HCT116 (cell line): ENCODE data around the gene PIK3R1. TPM values are rescaled to one million over a fixed set of nuclear protein-coding genes. Genes with fewer than 3 reads are reported as not detected.

Experiments used
- ATAC-seq: fragments of 200-7000 bp; cut with Tn5 transposase; 2 replicates; pipeline ENCODE4 v1.9.1; 2020; ENCODE audit warnings: mild to moderate bottlenecking, moderate library complexity
- BruUV-seq: library from RNA; stranded (reverse); fragments of 400-500 nt; replicated peaks from 2 replicates; lab custom pipeline; 2021; lab: Mats Ljungman, UMichigan
- CTCF ChIA-PET: fragments of 300-600 bp; sonication (Branson Sonifier 250); formaldehyde crosslinking; loops from one replicate; lab custom pipeline; 2021; ENCODE audit warnings: antibody characterized with exemption; lab: Charles Lee
- POLR2A ChIA-PET: fragments of 300-600, 350-600 bp; sonication (Branson Sonifier 250); formaldehyde crosslinking; loops from one replicate; lab custom pipeline; 2021; ENCODE audit warnings: antibody characterized with exemption; lab: Charles Lee
- RAD21 ChIA-PET, 2 experiments: fragments of 300-600 bp; sonication (Branson Sonifier 250); formaldehyde crosslinking; loops; one replicate each; lab custom pipeline; 2023; ENCODE audit warnings: low total read pairs in 2 of 2; ENCODE audit not compliant: uncharacterized antibody in 2 of 2, unreplicated experiment in 2 of 2, low non-redundant PET in 1 of 2; lab: Charles Lee
- DNase-seq: peaks from one replicate; pipeline ENCODE4 v3.0.0-alpha.2; 2010; ENCODE audit warnings: low read depth, low spot score
- H2AFZ ChIP-seq: fragments of 200-600 bp; shearing (Covaris generic), sonication (generic); 2 replicates; pipeline ENCODE4 v1.6.1; 2017; ENCODE audit warnings: low read depth, mixed run types, mixed read lengths, antibody characterized with exemption, low read length; ENCODE audit not compliant: poor library complexity, severe bottlenecking
- H3K27ac ChIP-seq: 2 replicates; pipeline ENCODE4 v1.5.1; 2012; ENCODE audit warnings: low read depth, low read length
- H3K27me3 ChIP-seq: fragments of 200-600 bp; sonication (generic); 2 replicates; pipeline ENCODE4 v1.6.1; 2016; ENCODE audit warnings: mixed run types, low read length, mixed read lengths; ENCODE audit not compliant: insufficient read depth
- H3K36me3 ChIP-seq, 2 experiments: fragments of 200-500 bp in 1 of 2; fragments of 200-600 bp in 1 of 2; sonication (Bioruptor generic) in 1 of 2; sonication (generic) in 1 of 2; 2 replicates each; pipeline versions ENCODE4 v1.5.1 to v1.6.1; 2014 to 2016; ENCODE audit warnings: low read length in 2 of 2, inconsistent platforms in 1 of 2, mixed read lengths in 1 of 2, mixed run types in 1 of 2; ENCODE audit not compliant: insufficient read depth in 2 of 2, control insufficient read depth in 1 of 2
- H3K4me1 ChIP-seq, 2 experiments: fragments of 200-600 bp in 1 of 2; sonication (generic) in 1 of 2; 2 replicates each; pipeline versions ENCODE4 v1.5.1 to v1.6.1; 2012 to 2017; ENCODE audit warnings: low read length in 2 of 2, inconsistent platforms in 1 of 2, mild to moderate bottlenecking in 1 of 2, mixed read lengths in 1 of 2, mixed run types in 1 of 2, moderate library complexity in 1 of 2; ENCODE audit not compliant: insufficient read depth in 2 of 2, control insufficient read depth in 1 of 2
- H3K4me2 ChIP-seq: fragments of 200-600 bp; sonication (generic); 2 replicates; pipeline ENCODE4 v1.6.1; 2017; ENCODE audit warnings: mixed run types, low read length, mixed read lengths
- H3K4me3 ChIP-seq, 2 experiments: fragments of 200-600 bp in 1 of 2; sonication (generic) in 1 of 2; replicated peaks in 1 of 2; 2 replicates each; pipeline ENCODE4 v1.5.1; 2011 to 2016; ENCODE audit warnings: low read length in 2 of 2, control low read depth in 1 of 2, low read depth in 1 of 2, mild to moderate bottlenecking in 1 of 2, mixed read lengths in 1 of 2, mixed run types in 1 of 2
- H3K79me2 ChIP-seq: fragments of 200-600 bp; sonication (generic); 2 replicates; pipeline ENCODE4 v1.6.1; 2017; ENCODE audit warnings: mild to moderate bottlenecking, mixed run types, low read length, moderate library complexity, mixed read lengths; ENCODE audit not compliant: insufficient read depth
- H3K9ac ChIP-seq: fragments of 200-600 bp; sonication (generic); 2 replicates; pipeline ENCODE4 v1.6.1; 2016; ENCODE audit warnings: low read length, mixed read lengths
- H3K9me2 ChIP-seq: fragments of 200-600 bp; sonication (generic), shearing (Covaris generic); 2 replicates; pipeline ENCODE4 v1.6.1; 2017; ENCODE audit warnings: mixed run types, mild to moderate bottlenecking, moderate library complexity; ENCODE audit not compliant: insufficient read depth
- H3K9me3 ChIP-seq, 2 experiments: fragments of 200-500 bp in 1 of 2; fragments of 200-600 bp in 1 of 2; sonication (Bioruptor generic) in 1 of 2; sonication (generic) in 1 of 2; 2 replicates each; pipeline ENCODE4 v1.6.1; 2014 to 2017; ENCODE audit warnings: low read length in 2 of 2, mixed read lengths in 2 of 2, inconsistent platforms in 1 of 2, low read depth in 1 of 2, mild to moderate bottlenecking in 1 of 2, mixed run types in 1 of 2, moderate library complexity in 1 of 2; ENCODE audit not compliant: control insufficient read depth in 1 of 2, insufficient read depth in 1 of 2
- H4K20me1 ChIP-seq: fragments of 200-600 bp; sonication (generic), shearing (Covaris generic); 2 replicates; pipeline ENCODE4 v1.6.1; 2017; ENCODE audit warnings: mixed run types, mild to moderate bottlenecking, moderate library complexity; ENCODE audit not compliant: insufficient read depth
- CBX3 ChIP-seq: IDR thresholded peaks from 2 replicates; pipeline ENCODE4 v1.6.1; 2012; ENCODE audit warnings: low read depth
- CEBPB ChIP-seq: IDR thresholded peaks from 2 replicates; pipeline ENCODE4 v1.6.1; 2012; ENCODE audit warnings: low read depth
- EGR1 ChIP-seq: IDR thresholded peaks from 2 replicates; pipeline ENCODE4 v1.6.1; 2012; ENCODE audit warnings: low read depth
- FOSL1 ChIP-seq: IDR thresholded peaks from 2 replicates; pipeline ENCODE4 v1.6.1; 2012; ENCODE audit warnings: low read depth
- RAD21 ChIP-seq: IDR thresholded peaks from 2 replicates; pipeline ENCODE4 v1.6.1; 2012; ENCODE audit warnings: low read depth, mild to moderate bottlenecking
- SP1 ChIP-seq: IDR thresholded peaks from 2 replicates; pipeline ENCODE4 v1.6.1; 2012; ENCODE audit warnings: low read depth
- SRF ChIP-seq: IDR thresholded peaks from 2 replicates; pipeline ENCODE4 v1.6.1; 2012; ENCODE audit warnings: low read depth
- TCF7L2 ChIP-seq: IDR thresholded peaks from 2 replicates; pipeline ENCODE4 v1.7.0; 2011; ENCODE audit warnings: borderline replicate concordance, inconsistent platforms; ENCODE audit not compliant: insufficient read depth, insufficient read length; ENCODE audit errors: extremely low read depth
- YY1 ChIP-seq: IDR thresholded peaks from 2 replicates; pipeline ENCODE4 v1.6.1; 2011; ENCODE audit warnings: low read length, low read depth, moderate library complexity, mild to moderate bottlenecking; ENCODE audit not compliant: insufficient replicate concordance; ENCODE audit errors: extremely low read depth
- intact Hi-C: fragments of 100-400 bp; cut with micrococcal nuclease; formaldehyde crosslinking; loops from 2 replicates; pipeline ENCODE4 v1.10.0; 2022
- total RNA-seq: library from RNA; stranded (reverse); gene quantifications from one replicate; pipeline ENCODE4 v1.2.1, GENCODE V29; 2021; ENCODE audit not compliant: unreplicated experiment

Gene PIK3R1
- total RNA-seq, 1 experiment from 2014 or later: 7.2 TPM

- no TSS peak for BruUV-seq
- DNase-seq (no peak), ATAC-seq (no peak)
- Histone ChIP-seq H3K9me3 (no peaks in the 10 kb centered on the region), H3K4me1 (peaks cover 0 to 8% of the 10 kb centered on the region in 2 experiments; a peak in 2 of 4 replicates), H3K4me3 (no peak overlapping the region), H3K9me2 (no peaks in the 10 kb centered on the region), H3K27ac (no peak overlapping the region), H4K20me1 (no peaks in the 10 kb centered on the region), H3K4me2 (no peak overlapping the region), H3K9ac (no peak overlapping the region), H3K27me3 (no peaks in the 10 kb centered on the region), H3K36me3 (no peaks in the 10 kb centered on the region), H3K79me2 (no peaks in the 10 kb centered on the region), H2AFZ (no peak overlapping the region)
- intact Hi-C loops: no loop called here
- ChIA-PET POLR2A (no interaction called here), RAD21 (no interaction called here), CTCF (interaction anchor here (1.0 kb wide), 1 partner anchor 13 kb away, joined by 3 read pairs; no protein-coding TSS in a partner anchor)
- TF ChIP-seq EGR1: no peak
- no peak for TF ChIP-seq RAD21
- TF ChIP-seq TCF7L2: no peak
- TF ChIP-seq SP1: no peak
These were observed 58.3 kb downstream of the PIK3R1 start for GRCh38 chr5:68273717-68274409.

- no peak overlapping the region for H2AFZ ChIP-seq
- H4K20me1 ChIP-seq: no peaks in the 10 kb centered on the region
- no TSS peak for BruUV-seq
- intact Hi-C loops: no loop called here
- H3K79me2 ChIP-seq: no peaks in the 10 kb centered on the region
- ATAC-seq (no peak), DNase-seq (no peak)
- H3K9me2 ChIP-seq: no peaks in the 10 kb centered on the region
- RAD21 ChIA-PET: no interaction called here
- H3K4me3 ChIP-seq: no peak overlapping the region
- H3K27ac ChIP-seq: no peak overlapping the region
- no peak overlapping the region for H3K9ac ChIP-seq
- peaks cover 0 to 8% of the 10 kb centered on the region in 2 experiments; a peak in 2 of 4 replicates for H3K4me1 ChIP-seq
- H3K9me3 ChIP-seq: no peaks in the 10 kb centered on the region
- H3K36me3 ChIP-seq: no peaks in the 10 kb centered on the region
- no peak for TF ChIP-seq CBX3
- TF ChIP-seq YY1: no peak
- no peak for TF ChIP-seq SRF
- TF ChIP-seq FOSL1: no peak
- TF ChIP-seq CEBPB: no peak
- POLR2A ChIA-PET: no interaction called here
- CTCF ChIA-PET: interaction anchor here (1.5 kb wide), 1 partner anchor 12 kb away, joined by 7 read pairs; no protein-coding TSS in a partner anchor
- H3K27me3 ChIP-seq: no peaks in the 10 kb centered on the region
- H3K4me2 ChIP-seq: no peak overlapping the region
These were observed 59.5 kb downstream of the PIK3R1 start for GRCh38 chr5:68274847-68275651.
